ENCODE results near the gene TIMELESS.
"Not testable (repeated sequence)": the region's sequence is repeated elsewhere in the genome, so short reads cannot be mapped to it uniquely, and the experiment has no call there.

- TF ChIP-seq CTCF, POLR2A (IDR thresholded peaks at IDR 0.05): not testable (repeated sequence)
These were observed 48.1 kb downstream of the TIMELESS start for GRCh38 chr12:56401125-56401524.
